ENCODE results near the gene KRT8. TPM values are rescaled to one million over a fixed set of nuclear protein-coding genes. Genes with fewer than 3 reads are reported as not detected.

Gene KRT8
- total and polyA plus RNA-seq, 8 donors = 317 to 789 (median 586) TPM

- Histone ChIP-seq H3K27ac (no peak overlapping the region), H3K9me3 (no peaks in the 10 kb centered on the region), H3K36me3 (no peaks in the 10 kb centered on the region), H3K27me3 (no peaks in the 10 kb centered on the region), H3K4me3 (no peak overlapping the region), H3K4me1 (peaks cover 50 to 60% (median 56%) of the 10 kb centered on the region in 3 donors)
- TF ChIP-seq CTCF (IDR thresholded peaks at IDR 0.05) = no peak
- WGBS, 2 donors = 89% methylated on average over 10 of the region's 10 CpGs
- ATAC-seq (no peak), DNase-seq (no peak), FAIRE-seq (no peak)
- intact Hi-C loops (cut with DNase I) = no loop called here
Measured at GRCh38 chr12:52910248-52910883, 5.5 kb upstream of the KRT8 start.

GRCh38 chr12:52909796-52910195, 4.9 kb upstream of the KRT8 start:
- WGBS, 2 donors = 91 to 98% methylated on average over 3 of the region's 3 CpGs
- ATAC-seq = no peak
- Histone ChIP-seq H3K27me3 (no peaks in the 10 kb centered on the region), H3K9me3 (no peaks in the 10 kb centered on the region), H3K27ac (peak overlapping the region in 1 of 4 donors; percentile 95), H3K4me3 (no peak overlapping the region), H3K4me1 (peaks cover 50 to 61% (median 57%) of the 10 kb centered on the region in 3 donors), H3K36me3 (no peaks in the 10 kb centered on the region)
- no peak for TF ChIP-seq CTCF (IDR thresholded peaks at IDR 0.05)
- DNase-seq = no peak
- no peak for FAIRE-seq
- intact Hi-C loops (cut with DNase I) = loop anchor here in 2 of 3 donors (10.0 kb wide), 1 partner anchor 45 kb away; no protein-coding TSS in a partner anchor

GRCh38 chr12:52909331-52909730, 4.5 kb upstream of the KRT8 start:
- FAIRE-seq (no peak), DNase-seq (peak in 1 of 6 donors; percentile 11), ATAC-seq (no peak)
- no peaks in the 10 kb centered on the region for H3K27me3 ChIP-seq
- intact Hi-C loops (cut with DNase I) = loop anchor here in 2 of 3 donors (10.0 kb wide), 1 partner anchor 45 kb away; no protein-coding TSS in a partner anchor
- peaks cover 46 to 56% (median 52%) of the 10 kb centered on the region in 3 donors for H3K4me1 ChIP-seq
- WGBS, 2 donors = 85 to 87% methylated on average over 2 of the region's 2 CpGs
- peak overlapping the region in 1 of 4 donors; percentile 95 for H3K27ac ChIP-seq
- no peaks in the 10 kb centered on the region for H3K9me3 ChIP-seq
- H3K36me3 ChIP-seq = no peaks in the 10 kb centered on the region
- no peak overlapping the region for H3K4me3 ChIP-seq
- TF ChIP-seq CTCF (IDR thresholded peaks at IDR 0.05) = no peak

- ATAC-seq = peak; percentile 29 to 49 (median 40)
- H3K27me3 ChIP-seq = no peaks in the 10 kb centered on the region
- WGBS, 2 donors = 7 to 11% methylated on average over 6 to 7 of the region's 7 CpGs
Measured at GRCh38 chr12:52907092-52907810, 2.4 kb upstream of the KRT8 start.

More at GRCh38 chr12:52907092-52907810, 2.4 kb upstream of the KRT8 start:
- no peak for FAIRE-seq
- peak; percentile 77 to 93 (median 90) for DNase-seq
- H3K27ac ChIP-seq = peak overlapping the region; percentile 86 to 95 (median 94)
- intact Hi-C loops (cut with DNase I) = loop anchor here in 2 of 3 donors (10.0 kb wide), 1 partner anchor 48 kb away; no protein-coding TSS in a partner anchor
- no peak for TF ChIP-seq CTCF (IDR thresholded peaks at IDR 0.05)
- H3K4me1 ChIP-seq = peaks cover 27 to 37% (median 36%) of the 10 kb centered on the region in 3 donors
- H3K4me3 ChIP-seq = peak overlapping the region in 1 of 4 donors; percentile 11
- no peaks in the 10 kb centered on the region for H3K36me3 ChIP-seq
- no peaks in the 10 kb centered on the region for H3K9me3 ChIP-seq

Measured in pancreas (tissue), 10 donors.